IMR-90 (cell line): ENCODE data around the gene RIBC1. TPM values are rescaled to one million over a fixed set of nuclear protein-coding genes. Genes with fewer than 3 reads are reported as not detected.

Experiments
- ATAC-seq: fragments of 200-7000 bp; cut with Tn5 transposase; 2 replicates; pipeline ENCODE4 v1.9.1; 2020; ENCODE audit warnings: low read depth, mild to moderate bottlenecking, moderate library complexity
- BruUV-seq: library from RNA; stranded (reverse); fragments of 400-500 nt; replicated peaks from 2 replicates; lab custom pipeline; 2021; lab: Mats Ljungman, UMichigan
- CTCF ChIA-PET: fragments of 300-600 bp; formaldehyde crosslinking; extraction: SDS; loops from one replicate; lab custom pipeline; 2021; ENCODE audit warnings: antibody characterized with exemption; lab: Yijun Ruan, JAX
- POLR2A ChIA-PET: fragments of 300-600 bp; sonication (Branson Sonifier 250); formaldehyde crosslinking; loops from one replicate; lab custom pipeline; 2022; ENCODE audit warnings: antibody characterized with exemption; ENCODE audit not compliant: unreplicated experiment; lab: Charles Lee
- DNase-seq: peaks from one replicate; pipeline ENCODE4 v3.0.0; 2013
- H2AFZ ChIP-seq: replicated peaks from 2 replicates; pipeline ENCODE3; 2013; ENCODE audit warnings: low read length, mild to moderate bottlenecking; ENCODE audit not compliant: poor library complexity
- H2AK5ac ChIP-seq: 2 replicates; pipeline ENCODE4 v1.6.1; 2013; ENCODE audit warnings: low read depth, low read length, inconsistent platforms
- H2AK9ac ChIP-seq: replicated peaks from 2 replicates; pipeline ENCODE3; 2013; ENCODE audit warnings: mild to moderate bottlenecking, low read depth, low read length, moderate library complexity; ENCODE audit not compliant: poor library complexity
- H2BK120ac ChIP-seq: 2 replicates; pipeline ENCODE4 v1.6.1; 2013; ENCODE audit warnings: low read depth, low read length, inconsistent platforms
- H2BK15ac ChIP-seq: 3 replicates; pipeline ENCODE4 v1.6.1; 2013; ENCODE audit warnings: low read depth, low read length, inconsistent platforms
- H2BK20ac ChIP-seq: 2 replicates; pipeline ENCODE4 v1.6.1; 2013; ENCODE audit warnings: low read depth, mild to moderate bottlenecking, inconsistent platforms, low read length, moderate library complexity
- H2BK5ac ChIP-seq: 2 replicates; pipeline ENCODE4 v1.6.1; 2013; ENCODE audit warnings: mild to moderate bottlenecking, low read depth, low read length, inconsistent platforms; ENCODE audit not compliant: poor library complexity, severe bottlenecking
- H3K14ac ChIP-seq: replicated peaks from 2 replicates; pipeline ENCODE4 v1.6.1; 2013; ENCODE audit warnings: low read depth, low read length, inconsistent platforms
- H3K18ac ChIP-seq: 2 replicates; pipeline ENCODE4 v1.6.1; 2013; ENCODE audit warnings: low read depth, low read length, control low read depth
- H3K23ac ChIP-seq: 2 replicates; pipeline ENCODE4 v1.6.1; 2013; ENCODE audit warnings: low read depth, low read length, inconsistent platforms
- H3K27ac ChIP-seq: 2 replicates; pipeline ENCODE4 v1.5.1; 2013; ENCODE audit warnings: mild to moderate bottlenecking, control low read depth, low read length; ENCODE audit not compliant: insufficient read depth
- H3K27me3 ChIP-seq: 2 replicates; pipeline ENCODE4 v1.6.1; 2013; ENCODE audit warnings: low read length; ENCODE audit not compliant: control insufficient read depth, insufficient read depth
- H3K36me3 ChIP-seq: 2 replicates; pipeline ENCODE4 v1.6.1; 2013; ENCODE audit warnings: low read length, mixed read lengths; ENCODE audit not compliant: control insufficient read depth, insufficient read depth
- H3K4ac ChIP-seq: 2 replicates; pipeline ENCODE4 v1.6.1; 2013; ENCODE audit warnings: low read depth, low read length, inconsistent platforms
- H3K4me1 ChIP-seq: 2 replicates; pipeline ENCODE4 v1.6.1; 2013; ENCODE audit warnings: low read length, mixed read lengths; ENCODE audit not compliant: control insufficient read depth, insufficient read depth
- H3K4me2 ChIP-seq: 2 replicates; pipeline ENCODE4 v1.6.1; 2013; ENCODE audit warnings: low read depth, mild to moderate bottlenecking, control low read depth, low read length, moderate library complexity
- H3K4me3 ChIP-seq: 2 replicates; pipeline ENCODE4 v1.5.1; 2013; ENCODE audit warnings: low read depth, mild to moderate bottlenecking, control low read depth, low read length, moderate library complexity; ENCODE audit not compliant: insufficient read depth
- H3K56ac ChIP-seq: 2 replicates; pipeline ENCODE4 v1.6.1; 2013; ENCODE audit warnings: low read length, inconsistent platforms; ENCODE audit not compliant: insufficient read depth; ENCODE audit errors: extremely low read depth
- H3K79me1 ChIP-seq, 2 experiments: 2 replicates each; pipeline ENCODE4 v1.6.1; 2013; ENCODE audit warnings: low read length in 2 of 2, inconsistent platforms in 1 of 2, low read depth in 1 of 2
- H3K9ac ChIP-seq: 2 replicates; pipeline ENCODE4 v1.6.1; 2013; ENCODE audit warnings: low read depth, low read length, control low read depth
- H3K9me1 ChIP-seq: 2 replicates; pipeline ENCODE4 v1.6.1; 2013; ENCODE audit warnings: low read length, inconsistent platforms; ENCODE audit not compliant: insufficient read depth
- H3K9me3 ChIP-seq: 2 replicates; pipeline ENCODE4 v1.6.1; 2013; ENCODE audit warnings: low read length; ENCODE audit not compliant: control insufficient read depth, insufficient read depth
- H4K20me1 ChIP-seq: 2 replicates; pipeline ENCODE4 v1.6.1; 2013; ENCODE audit warnings: low read length, inconsistent platforms; ENCODE audit not compliant: insufficient read depth
- H4K5ac ChIP-seq: 2 replicates; pipeline ENCODE4 v1.6.1; 2013; ENCODE audit warnings: mild to moderate bottlenecking, low read depth, low read length, control low read depth
- H4K8ac ChIP-seq, 2 experiments: 2 replicates each; pipeline ENCODE4 v1.6.1; 2013; ENCODE audit warnings: low read depth in 2 of 2, low read length in 2 of 2, control low read depth in 1 of 2, inconsistent platforms in 1 of 2
- H4K91ac ChIP-seq: 2 replicates; pipeline ENCODE4 v1.6.1; 2013; ENCODE audit warnings: low read depth, low read length, inconsistent platforms; ENCODE audit not compliant: insufficient read depth
- BHLHE40 ChIP-seq: fragments of 150-350 bp; IDR thresholded peaks from 2 replicates; pipeline ENCODE4 v1.6.1; 2016; ENCODE audit warnings: mild to moderate bottlenecking, low read depth, low read length
- CEBPB ChIP-seq: IDR thresholded peaks from 2 replicates; pipeline ENCODE4 v1.6.1; 2012; ENCODE audit warnings: low read depth, low read length, improper control_type of control experiment
- CHD1 ChIP-seq: IDR thresholded peaks from 2 replicates; pipeline ENCODE4 v1.6.1; 2012; ENCODE audit warnings: low read depth, low read length, improper control_type of control experiment
- FOS ChIP-seq: fragments of 150-350 bp; IDR thresholded peaks from 2 replicates; pipeline ENCODE4 v1.6.1; 2016; ENCODE audit warnings: low read depth, low read length
- MAFK ChIP-seq: IDR thresholded peaks from 2 replicates; pipeline ENCODE4 v1.6.1; 2012; ENCODE audit warnings: low read depth, low read length, improper control_type of control experiment
- MAZ ChIP-seq: IDR thresholded peaks from 2 replicates; pipeline ENCODE4 v1.6.1; 2012; ENCODE audit warnings: low read depth, mild to moderate bottlenecking, low read length, improper control_type of control experiment, moderate library complexity, borderline replicate concordance
- MXI1 ChIP-seq: IDR thresholded peaks from 2 replicates; pipeline ENCODE4 v1.6.1; 2012; ENCODE audit warnings: low read depth, mild to moderate bottlenecking, low read length, moderate library complexity, borderline replicate concordance
- NFE2L2 ChIP-seq: fragments of 150-350 bp; IDR thresholded peaks from 2 replicates; pipeline ENCODE4 v1.6.1; 2016; ENCODE audit warnings: low read depth, mild to moderate bottlenecking, low read length
- POLR2A ChIP-seq: IDR thresholded peaks from 2 replicates; pipeline ENCODE4 v1.6.1; 2012; ENCODE audit warnings: mild to moderate bottlenecking, low read depth, low read length
- RAD21 ChIP-seq: IDR thresholded peaks from 2 replicates; pipeline ENCODE4 v1.6.1; 2012; ENCODE audit warnings: low read length, improper control_type of control experiment
- RCOR1 ChIP-seq: IDR thresholded peaks from 2 replicates; pipeline ENCODE4 v1.6.1; 2012; ENCODE audit warnings: mild to moderate bottlenecking, low read length, improper control_type of control experiment; ENCODE audit not compliant: insufficient replicate concordance
- RFX5 ChIP-seq: IDR thresholded peaks from 2 replicates; pipeline ENCODE4 v1.8.0; 2012; ENCODE audit warnings: low read depth, mild to moderate bottlenecking, low read length, moderate library complexity
- SMC3 ChIP-seq: fragments of 150-350 bp; IDR thresholded peaks from 2 replicates; pipeline ENCODE4 v1.6.1; 2016; ENCODE audit warnings: low read depth, mild to moderate bottlenecking, antibody characterized with exemption, low read length, moderate library complexity
- WGBS, 2 experiments: methylation state at CpG; one replicate each; pipeline versions ENCODE4 v1.1.5 to v1.1.7; 2013; ENCODE audit warnings: missing lambda C conversion rate in 2 of 2; ENCODE audit not compliant: insufficient read length in 1 of 2; ENCODE audit errors: extremely low coverage in 2 of 2; 5-methylcytosine and 5-hydroxymethylcytosine counted together
- dilution Hi-C: fragments of 300-500 bp; cut with HindIII; formaldehyde crosslinking; loops from one replicate; pipeline ENCODE4 v1.14.3; 2018; ENCODE audit warnings: low sequenced_read_pairs; ENCODE audit not compliant: unreplicated experiment
- in situ Hi-C: fragments of 300-500 bp; cut with MboI; formaldehyde crosslinking; loops from 3 replicates; pipeline ENCODE4 v1.14.3; 2019; ENCODE audit warnings: low sequenced_read_pairs, inconsistent platforms, mixed read lengths
- intact Hi-C: fragments of 100-400 bp; cut with micrococcal nuclease; formaldehyde crosslinking; loops from 2 replicates; pipeline ENCODE4 v1.10.0; 2022
- polyA plus RNA-seq, 3 experiments: library from polyadenylated mRNA; depleted of rRNA; stranded (reverse); fragments of >200 nt; gene quantifications; 2 replicates each; pipeline ENCODE4 v1.2.3, GENCODE V29; 2012; ENCODE audit warnings: low replicate concordance in 1 of 3
- total RNA-seq: library from RNA; depleted of rRNA; stranded (reverse); fragments of >200 nt; gene quantifications from 2 replicates; pipeline ENCODE4 v1.2.3, GENCODE V29; 2012
- TF ChIP-seq, protein P1 (sequence below): fragments of 150-350 bp; IDR thresholded peaks from 2 replicates; pipeline ENCODE4 v1.6.1; 2017; ENCODE audit warnings: mild to moderate bottlenecking, antibody characterized with exemption, low read length, low read depth
- TF ChIP-seq, protein P2 (sequence below): conservative IDR thresholded peaks from 2 replicates; pipeline ENCODE4 v1.5.1; 2012; ENCODE audit warnings: mild to moderate bottlenecking, low read depth, low read length, improper control_type of control experiment
- TF ChIP-seq, protein P3 (sequence below): fragments of 150-350 bp; IDR thresholded peaks from 2 replicates; pipeline ENCODE4 v1.6.1; 2016; ENCODE audit warnings: low read depth, mild to moderate bottlenecking, low read length, moderate library complexity, borderline replicate concordance

Gene RIBC1
- total and polyA plus RNA-seq, 2 of the 4 experiments (the other 2 are of a cell fraction) = 0.31 to 0.36 TPM

DNA sequence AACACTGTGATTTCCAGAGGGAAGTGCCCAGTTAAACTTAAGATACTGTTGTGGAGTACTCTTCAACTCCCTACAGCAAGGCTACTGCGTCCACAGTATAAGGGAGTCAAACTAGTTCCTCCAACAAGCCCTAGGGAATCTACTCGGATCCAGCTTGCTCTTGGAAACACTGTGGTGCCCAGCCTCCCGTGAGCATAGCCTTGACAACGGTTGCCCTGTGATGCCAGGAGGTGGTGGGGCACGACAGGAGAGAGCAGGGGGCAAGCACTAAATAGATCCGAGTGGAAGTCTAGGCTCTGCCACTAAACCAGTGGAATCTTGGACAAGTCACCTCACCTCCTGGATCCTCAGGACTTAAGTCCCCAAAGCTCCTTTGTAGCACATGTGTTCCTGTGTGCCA lies 45.8 kb upstream of the RIBC1 start:
- Histone ChIP-seq H3K4me2 (no peak overlapping the region), H3K9me1 (no peaks in the 10 kb centered on the region; the same call in 1 of the 2 replicates), H3K14ac (no peak overlapping the region), H3K27me3 (peaks cover 2% of the 10 kb centered on the region; the same call in 1 of the 2 replicates), H2AK5ac (no peak overlapping the region), H2AK9ac (no peak overlapping the region), H4K8ac (no peak overlapping the region), H4K20me1 (no peaks in the 10 kb centered on the region), H2BK120ac (no peak overlapping the region), H3K4me1 (peaks cover 2% of the 10 kb centered on the region; the same call in 1 of the 2 replicates), H3K18ac (no peak overlapping the region), H3K36me3 (peaks cover 34% of the 10 kb centered on the region), H3K4ac (no peak overlapping the region), H3K4me3 (no peak overlapping the region), H3K23ac (no peak overlapping the region), H4K5ac (no peak overlapping the region), H3K9me3 (no peaks in the 10 kb centered on the region), H3K79me1 (no peaks in the 10 kb centered on the region), H2AFZ (no peak overlapping the region), H4K91ac (no peak overlapping the region), H2BK20ac (no peak overlapping the region), H2BK5ac (no peak overlapping the region), H3K9ac (no peak overlapping the region), H2BK15ac (no peak overlapping the region), H3K27ac (no peak overlapping the region), H3K56ac (no peak overlapping the region)
- 50% methylated on average over 1 of the region's 6 CpGs; no CpG with 5 or more reads in 1 of the 2 experiments for WGBS, 2 experiments
- intact Hi-C loops = no loop called here
- POLR2A ChIA-PET = no interaction called here
- in situ Hi-C loops = no loop called here
- BruUV-seq = no TSS peak
- CTCF ChIA-PET = no interaction called here
- DNase-seq (no peak), ATAC-seq (no peak)
- TF ChIP-seq FOS (no peak), MAFK (no peak), BHLHE40 (no peak), SMC3 (no peak), NFE2L2 (no peak), MXI1 (no peak), RCOR1 (no peak), RAD21 (no peak), CHD1 (no peak), MAZ (no peak), CEBPB (no peak), RFX5 (no peak), POLR2A (no peak)
- TF ChIP-seq, protein P1, sequence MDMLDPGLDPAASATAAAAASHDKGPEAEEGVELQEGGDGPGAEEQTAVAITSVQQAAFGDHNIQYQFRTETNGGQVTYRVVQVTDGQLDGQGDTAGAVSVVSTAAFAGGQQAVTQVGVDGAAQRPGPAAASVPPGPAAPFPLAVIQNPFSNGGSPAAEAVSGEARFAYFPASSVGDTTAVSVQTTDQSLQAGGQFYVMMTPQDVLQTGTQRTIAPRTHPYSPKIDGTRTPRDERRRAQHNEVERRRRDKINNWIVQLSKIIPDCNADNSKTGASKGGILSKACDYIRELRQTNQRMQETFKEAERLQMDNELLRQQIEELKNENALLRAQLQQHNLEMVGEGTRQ = no peak
- TF ChIP-seq, protein P2, sequence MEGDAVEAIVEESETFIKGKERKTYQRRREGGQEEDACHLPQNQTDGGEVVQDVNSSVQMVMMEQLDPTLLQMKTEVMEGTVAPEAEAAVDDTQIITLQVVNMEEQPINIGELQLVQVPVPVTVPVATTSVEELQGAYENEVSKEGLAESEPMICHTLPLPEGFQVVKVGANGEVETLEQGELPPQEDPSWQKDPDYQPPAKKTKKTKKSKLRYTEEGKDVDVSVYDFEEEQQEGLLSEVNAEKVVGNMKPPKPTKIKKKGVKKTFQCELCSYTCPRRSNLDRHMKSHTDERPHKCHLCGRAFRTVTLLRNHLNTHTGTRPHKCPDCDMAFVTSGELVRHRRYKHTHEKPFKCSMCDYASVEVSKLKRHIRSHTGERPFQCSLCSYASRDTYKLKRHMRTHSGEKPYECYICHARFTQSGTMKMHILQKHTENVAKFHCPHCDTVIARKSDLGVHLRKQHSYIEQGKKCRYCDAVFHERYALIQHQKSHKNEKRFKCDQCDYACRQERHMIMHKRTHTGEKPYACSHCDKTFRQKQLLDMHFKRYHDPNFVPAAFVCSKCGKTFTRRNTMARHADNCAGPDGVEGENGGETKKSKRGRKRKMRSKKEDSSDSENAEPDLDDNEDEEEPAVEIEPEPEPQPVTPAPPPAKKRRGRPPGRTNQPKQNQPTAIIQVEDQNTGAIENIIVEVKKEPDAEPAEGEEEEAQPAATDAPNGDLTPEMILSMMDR = no peak
- TF ChIP-seq, protein P3, sequence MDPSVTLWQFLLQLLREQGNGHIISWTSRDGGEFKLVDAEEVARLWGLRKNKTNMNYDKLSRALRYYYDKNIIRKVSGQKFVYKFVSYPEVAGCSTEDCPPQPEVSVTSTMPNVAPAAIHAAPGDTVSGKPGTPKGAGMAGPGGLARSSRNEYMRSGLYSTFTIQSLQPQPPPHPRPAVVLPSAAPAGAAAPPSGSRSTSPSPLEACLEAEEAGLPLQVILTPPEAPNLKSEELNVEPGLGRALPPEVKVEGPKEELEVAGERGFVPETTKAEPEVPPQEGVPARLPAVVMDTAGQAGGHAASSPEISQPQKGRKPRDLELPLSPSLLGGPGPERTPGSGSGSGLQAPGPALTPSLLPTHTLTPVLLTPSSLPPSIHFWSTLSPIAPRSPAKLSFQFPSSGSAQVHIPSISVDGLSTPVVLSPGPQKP = no peak
- dilution Hi-C loops = no loop called here
